ENCODE data around the gene PTGS1. TPM values are rescaled to one million over a fixed set of nuclear protein-coding genes. Genes with fewer than 3 reads are reported as not detected.

The PTGS1 gene
- total and polyA plus RNA-seq, 2 of the 8 experiments (the other 6 are each of a cell fraction or from before 2014, with no cell fraction given): 1.1 to 1.9 TPM

DNA sequence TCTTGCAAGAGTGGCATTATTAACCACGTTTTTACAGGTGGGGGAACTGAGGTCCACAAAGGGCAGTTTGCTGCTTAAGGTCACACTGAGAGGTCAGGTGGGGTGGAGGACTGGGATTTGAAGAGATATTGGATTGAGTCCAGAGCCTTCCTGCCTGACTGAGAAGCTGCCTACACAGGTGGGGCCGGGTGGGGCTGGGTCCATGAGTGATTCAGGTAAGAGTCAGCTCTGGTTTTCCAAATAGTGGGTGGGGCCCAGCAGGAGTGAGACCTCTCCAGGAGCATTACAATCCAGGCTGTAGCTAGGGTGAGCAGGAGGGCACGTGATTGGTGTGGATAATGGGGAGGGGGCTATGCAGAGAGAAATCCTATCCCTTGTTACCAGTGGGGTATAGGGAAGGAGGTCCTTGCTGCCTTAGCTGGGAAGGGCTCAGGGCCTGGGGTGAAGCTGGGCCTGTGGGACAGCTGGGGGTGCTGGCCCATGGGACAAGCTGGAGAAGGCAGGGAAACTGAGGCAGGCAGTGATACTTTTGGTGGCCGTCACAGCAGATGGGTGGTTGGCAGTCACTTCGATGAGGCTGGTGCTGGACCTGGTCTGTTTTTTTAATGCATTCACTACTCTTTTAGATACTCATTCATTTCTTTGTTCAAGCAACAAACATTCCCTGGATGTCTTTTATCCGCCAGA, 2.9 kb upstream of the PTGS1 start:
- Histone ChIP-seq H3K79me1 (ENCODE audit: low read depth, low read length) (no peaks in the 10 kb centered on the region), H4K8ac (ENCODE audit: extremely low read depth, insufficient read depth, low read length) (no peak overlapping the region), H3K36me3 (ENCODE audit: control insufficient read depth in 2 of 4, insufficient read depth in 4 of 4, low read length in 3 of 4) (no peaks in the 10 kb centered on the region), H4K5ac (ENCODE audit: insufficient read length, low read depth, low read length) (no peak overlapping the region), H3K14ac (ENCODE audit: insufficient read length) (no peak overlapping the region), H2BK120ac (replicated peaks; ENCODE audit: low read depth, low read length) (no peak overlapping the region), H2AFZ (ENCODE audit: low read length) (no peak overlapping the region), H3K23ac (ENCODE audit: insufficient read length) (no peak overlapping the region), H3K9ac (replicated peaks in 1 of 4; ENCODE audit: extremely low read depth in 1 of 4, low read depth in 3 of 4, low read length in 3 of 4) (no peak overlapping the region), H2BK5ac (ENCODE audit: low read depth, low read length) (no peak overlapping the region), H3K27ac (ENCODE audit: low read depth, low read length) (no peak overlapping the region), H3K79me2 (ENCODE audit: control insufficient read depth in 1 of 2, insufficient read depth in 2 of 2, low read length in 2 of 2) (no peaks in the 10 kb centered on the region), H3K56ac (replicated peaks; ENCODE audit: insufficient read length, low read depth, low read length) (no peak overlapping the region), H2BK15ac (ENCODE audit: low read length) (peak overlapping the region; percentile 72; the same call in 1 of the 2 replicates), H3K18ac (ENCODE audit: extremely low read depth, low read length) (no peak overlapping the region), H4K91ac (replicated peaks; ENCODE audit: insufficient read length, low read length) (no peak overlapping the region), H3K27me3 (replicated peaks in 1 of 4; ENCODE audit: control insufficient read depth in 3 of 4, extremely low read depth in 1 of 4, insufficient read depth in 3 of 4, low read length in 3 of 4) (peaks cover 5 to 34% (median 31%) of the 10 kb centered on the region in 4 experiments), H3K4ac (replicated peaks; ENCODE audit: insufficient read length, low read depth, low read length) (no peak overlapping the region), H2BK12ac (ENCODE audit: low read depth, low read length) (no peak overlapping the region), H3K4me3 (ENCODE audit: extremely low read depth in 1 of 4, insufficient read depth in 2 of 4, low read depth in 3 of 4, low read length in 4 of 4) (no peak overlapping the region), H4K20me1 (replicated peaks in 1 of 2; ENCODE audit: control insufficient read depth in 1 of 2, insufficient read depth in 2 of 2, low read length in 2 of 2) (no peaks in the 10 kb centered on the region), H3K9me3 (ENCODE audit: insufficient read depth in 2 of 2, low read depth in 1 of 2, low read length in 1 of 2) (no peaks in the 10 kb centered on the region), H3K4me2 (ENCODE audit: insufficient read depth in 1 of 2, low read depth in 2 of 2, low read length in 2 of 2) (no peak overlapping the region), H2BK20ac (ENCODE audit: low read length) (no peak overlapping the region), H3K4me1 (replicated peaks in 1 of 4; ENCODE audit: control insufficient read depth in 3 of 4, insufficient read depth in 4 of 4, low read length in 3 of 4) (peaks cover 4 to 6% (median 5%) of the 10 kb centered on the region in 4 experiments; a peak in 4 of 7 replicates), H3K23me2 (ENCODE audit: low read depth, low read length) (peaks cover 8% of the 10 kb centered on the region), H2AK5ac (ENCODE audit: low read depth, low read length) (no peak overlapping the region; the same call in 1 of the 2 replicates)
- 91% methylated on average over 6 of the region's 6 CpGs; no CpG with 5 or more reads in 1 of the 2 experiments for WGBS, 2 experiments (ENCODE audit: extremely low coverage in 1 of 2, insufficient coverage in 1 of 2, insufficient read length in 1 of 2, insufficient replicate concordance in 2 of 2, low coverage in 1 of 2, low lambda C conversion rate in 2 of 2, missing lambda C conversion rate in 1 of 2)
- ChIA-PET CTCF (ENCODE audit: partially characterized antibody) (interaction anchor here (0.9 to 6.1 kb wide), 8 partner anchors 11 to 269 kb away, joined by 3 to 42 read pairs (median 4); no protein-coding TSS in a partner anchor), POLR2A (ENCODE audit: partially characterized antibody) (interaction anchor here (1.2 kb wide), 1 partner anchor 103 kb away, joined by 3 read pairs; the partner anchor contains the start of genes MRRF and RBM18)
- FAIRE-seq: no peak
- no peak for DNase-seq (ENCODE audit: low read depth in 1 of 2, low spot score in 2 of 2)
- TF ChIP-seq SP2 (IDR thresholded peaks at IDR 0.05; ENCODE audit: low read length): no peak
- TF ChIP-seq TAF1 (IDR thresholded peaks at IDR 0.05; ENCODE audit: low read depth, low read length): no peak
- no peak for TF ChIP-seq TEAD4 (IDR thresholded peaks at IDR 0.05; ENCODE audit: low read depth, low read length)
- no peak for TF ChIP-seq JUN (IDR thresholded peaks at IDR 0.05; ENCODE audit: low read depth, low read length)
- no peak for TF ChIP-seq ASH2L (IDR thresholded peaks at IDR 0.05; ENCODE audit: low read length)
- TF ChIP-seq, protein P1, sequence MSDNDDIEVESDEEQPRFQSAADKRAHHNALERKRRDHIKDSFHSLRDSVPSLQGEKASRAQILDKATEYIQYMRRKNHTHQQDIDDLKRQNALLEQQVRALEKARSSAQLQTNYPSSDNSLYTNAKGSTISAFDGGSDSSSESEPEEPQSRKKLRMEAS (IDR thresholded peaks at IDR 0.05): no peak
- TF ChIP-seq, protein P2, sequence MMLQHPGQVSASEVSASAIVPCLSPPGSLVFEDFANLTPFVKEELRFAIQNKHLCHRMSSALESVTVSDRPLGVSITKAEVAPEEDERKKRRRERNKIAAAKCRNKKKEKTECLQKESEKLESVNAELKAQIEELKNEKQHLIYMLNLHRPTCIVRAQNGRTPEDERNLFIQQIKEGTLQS (IDR thresholded peaks at IDR 0.05; ENCODE audit: insufficient read depth, low read depth, low read length): no peak
- no peak for TF ChIP-seq SIX5 (IDR thresholded peaks at IDR 0.05; ENCODE audit: low read depth, low read length)
- TF ChIP-seq SIN3A (conservative IDR thresholded peaks at IDR 0.05 in 1 of 2, IDR thresholded peaks at IDR 0.05 in 1 of 2; ENCODE audit: low read depth in 1 of 2, low read length in 2 of 2): no peak
- TF ChIP-seq MAFK (IDR thresholded peaks at IDR 0.05; ENCODE audit: low read depth, low read length): no peak
- TF ChIP-seq NANOG (IDR thresholded peaks at IDR 0.05; ENCODE audit: insufficient read depth, low read depth, low read length, poor library complexity, severe bottlenecking): no peak
- no peak for TF ChIP-seq SUZ12 (IDR thresholded peaks at IDR 0.05; ENCODE audit: low read length)

Measured in H1 (cell line).